Measurements from ENCODE around the gene LRRC10B. TPM values are rescaled to one million over a fixed set of nuclear protein-coding genes. Genes with fewer than 3 reads are reported as not detected.

Gene LRRC10B
- total RNA-seq, 1 experiment from 2014 or later: not detected

- Mint-ChIP-seq H3K27me3 (ENCODE audit: unreplicated experiment) (peaks cover 53% of the 10 kb centered on the region), H3K27ac (ENCODE audit: unreplicated experiment) (no peak overlapping the region), H3K9me3 (ENCODE audit: low read depth, unreplicated experiment) (no peaks in the 10 kb centered on the region), H3K36me3 (ENCODE audit: insufficient read depth, unreplicated experiment) (peaks cover 8% of the 10 kb centered on the region), H3K4me1 (ENCODE audit: low read depth, unreplicated experiment) (peaks cover 13% of the 10 kb centered on the region), H3K4me3 (ENCODE audit: low read depth, unreplicated experiment) (no peak overlapping the region)
- no peak for TF ChIP-seq CTCF (IDR thresholded peaks at IDR 0.05; ENCODE audit: unreplicated experiment)
- intact Hi-C loops (cut with micrococcal nuclease; ENCODE audit: unreplicated experiment): loop anchor here (10.0 kb wide), 1 partner anchor 91 kb away; no protein-coding TSS in a partner anchor
- no TSS peak for BruUV-seq (replicated peaks)
- no peak for DNase-seq
- CTCF ChIA-PET: no interaction called here
Observed at GRCh38 chr11:61534025-61534932, 25.7 kb downstream of the LRRC10B start.

GRCh38 chr11:61534933-61535839, 26.6 kb downstream of the LRRC10B start:
- no peaks in the 10 kb centered on the region for H3K9me3 Mint-ChIP-seq (ENCODE audit: low read depth, unreplicated experiment)
- CTCF ChIA-PET: no interaction called here

GRCh38 chr11:61535998-61536675, 27.6 kb downstream of the LRRC10B start:
- no peak for DNase-seq
- Mint-ChIP-seq H3K27ac (ENCODE audit: unreplicated experiment) (no peak overlapping the region), H3K4me3 (ENCODE audit: low read depth, unreplicated experiment) (no peak overlapping the region), H3K36me3 (ENCODE audit: insufficient read depth, unreplicated experiment) (peaks cover 8% of the 10 kb centered on the region), H3K27me3 (ENCODE audit: unreplicated experiment) (peaks cover 65% of the 10 kb centered on the region), H3K4me1 (ENCODE audit: low read depth, unreplicated experiment) (peaks cover 15% of the 10 kb centered on the region), H3K9me3 (ENCODE audit: low read depth, unreplicated experiment) (no peaks in the 10 kb centered on the region)
- no peak for TF ChIP-seq CTCF (IDR thresholded peaks at IDR 0.05; ENCODE audit: unreplicated experiment)
- intact Hi-C loops (cut with micrococcal nuclease; ENCODE audit: unreplicated experiment): loop anchor here (10.0 kb wide), 1 partner anchor 89 kb away; no protein-coding TSS in a partner anchor
- CTCF ChIA-PET: interaction anchor here (0.9 kb wide), 1 partner anchor 9 kb away, joined by 3 read pairs; no protein-coding TSS in a partner anchor
- BruUV-seq (replicated peaks): no TSS peak

More at GRCh38 chr11:61534933-61535839, 26.6 kb downstream of the LRRC10B start:
- Mint-ChIP-seq H3K4me3 (ENCODE audit: low read depth, unreplicated experiment) (no peak overlapping the region), H3K4me1 (ENCODE audit: low read depth, unreplicated experiment) (peaks cover 13% of the 10 kb centered on the region), H3K27ac (ENCODE audit: unreplicated experiment) (no peak overlapping the region), H3K36me3 (ENCODE audit: insufficient read depth, unreplicated experiment) (peaks cover 8% of the 10 kb centered on the region), H3K27me3 (ENCODE audit: unreplicated experiment) (peaks cover 55% of the 10 kb centered on the region)
- intact Hi-C loops (cut with micrococcal nuclease; ENCODE audit: unreplicated experiment): loop anchor here (10.0 kb wide), 1 partner anchor 90 kb away; no protein-coding TSS in a partner anchor
- BruUV-seq (replicated peaks): no TSS peak
- no peak for TF ChIP-seq CTCF (IDR thresholded peaks at IDR 0.05; ENCODE audit: unreplicated experiment)
- no peak for DNase-seq
